Effector memory CD8-positive, alpha-beta T cell (primary cell): Measurements from ENCODE around the gene CSPG5.

Source experiments
- ATAC-seq: fragments of 150-1000 bp; cut with Tn5 transposase; replicated peaks from 2 replicates; pipeline ENCODE4 v1.10.0; 2021; ENCODE audit warnings: mild to moderate bottlenecking, moderate library complexity
- DNase-seq, 3 experiments: peaks; one replicate each; pipeline ENCODE4 v3.0.0; 2021
- H3K27ac Mint-ChIP-seq, 2 donors: one replicate each; pipeline ENCODE4 v1.8.0; 2022; ENCODE audit warnings: mild to moderate bottlenecking in 2 of 2, mixed read lengths in 2 of 2, moderate library complexity in 2 of 2
- H3K27me3 Mint-ChIP-seq, 2 donors: one replicate each; pipeline ENCODE4 v1.8.0; 2022; ENCODE audit warnings: mixed read lengths in 2 of 2
- H3K36me3 Mint-ChIP-seq: one replicate; pipeline ENCODE4 v1.8.0; 2022; ENCODE audit warnings: mild to moderate bottlenecking, moderate library complexity, mixed read lengths; ENCODE audit not compliant: insufficient read depth
- H3K4me1 Mint-ChIP-seq, 2 donors: one replicate each; pipeline ENCODE4 v1.8.0; 2022; ENCODE audit warnings: low read depth in 2 of 2, mixed read lengths in 2 of 2
- H3K4me3 Mint-ChIP-seq, 2 donors: one replicate each; pipeline ENCODE4 v1.8.0; 2022; ENCODE audit warnings: mild to moderate bottlenecking in 2 of 2, mixed read lengths in 2 of 2, moderate library complexity in 2 of 2
- H3K9me3 Mint-ChIP-seq, 2 donors: one replicate each; pipeline ENCODE4 v1.8.0; 2022; ENCODE audit warnings: mixed read lengths in 2 of 2

The CSPG5 gene

GRCh38 chr3:47541583-47542108 lies 37.0 kb downstream of the CSPG5 start:
- no peak for DNase-seq
- no peaks in the 10 kb centered on the region for H3K9me3 Mint-ChIP-seq
- H3K27me3 Mint-ChIP-seq, result peaks cover 13 to 38% of the 10 kb centered on the region in 2 donors
- no peaks in the 10 kb centered on the region for H3K36me3 Mint-ChIP-seq
- ATAC-seq, result no peak
- no peak overlapping the region for H3K27ac Mint-ChIP-seq
- H3K4me3 Mint-ChIP-seq, result no peak overlapping the region
- no peaks in the 10 kb centered on the region for H3K4me1 Mint-ChIP-seq

- peaks cover 19 to 47% of the 10 kb centered on the region in 2 donors for H3K27me3 Mint-ChIP-seq
- H3K4me3 Mint-ChIP-seq, result no peak overlapping the region
- H3K36me3 Mint-ChIP-seq, result no peaks in the 10 kb centered on the region
- H3K27ac Mint-ChIP-seq, result no peak overlapping the region
- ATAC-seq, result no peak
- no peak for DNase-seq
- H3K9me3 Mint-ChIP-seq, result no peaks in the 10 kb centered on the region
- no peaks in the 10 kb centered on the region for H3K4me1 Mint-ChIP-seq
Measured at GRCh38 chr3:47540281-47540680, 38.4 kb downstream of the CSPG5 start.

- no peak for ATAC-seq
- H3K4me3 Mint-ChIP-seq, result no peak overlapping the region
Measured at GRCh38 chr3:47536967-47537366, 41.7 kb downstream of the CSPG5 start.

GRCh38 chr3:47536221-47536891 lies 42.3 kb downstream of the CSPG5 start:
- DNase-seq (no peak), ATAC-seq (no peak)
- Mint-ChIP-seq H3K27me3 (peaks cover 32 to 51% of the 10 kb centered on the region in 2 donors), H3K4me3 (no peak overlapping the region), H3K9me3 (no peaks in the 10 kb centered on the region), H3K36me3 (no peaks in the 10 kb centered on the region), H3K4me1 (no peaks in the 10 kb centered on the region), H3K27ac (no peak overlapping the region)

More at GRCh38 chr3:47536967-47537366, 41.7 kb downstream of the CSPG5 start:
- H3K27me3 Mint-ChIP-seq, result peaks cover 32 to 51% of the 10 kb centered on the region in 2 donors
- no peaks in the 10 kb centered on the region for H3K36me3 Mint-ChIP-seq
- no peak for DNase-seq
- no peaks in the 10 kb centered on the region for H3K4me1 Mint-ChIP-seq
- H3K9me3 Mint-ChIP-seq, result no peaks in the 10 kb centered on the region
- no peak overlapping the region for H3K27ac Mint-ChIP-seq

- H3K4me1 Mint-ChIP-seq, result no peaks in the 10 kb centered on the region
- no peak for ATAC-seq
- H3K36me3 Mint-ChIP-seq, result peaks cover 3% of the 10 kb centered on the region
- H3K27me3 Mint-ChIP-seq, result peaks cover 32 to 48% of the 10 kb centered on the region in 2 donors
- no peak for DNase-seq
- no peak overlapping the region for H3K27ac Mint-ChIP-seq
- no peaks in the 10 kb centered on the region for H3K9me3 Mint-ChIP-seq
- no peak overlapping the region for H3K4me3 Mint-ChIP-seq
Measured at GRCh38 chr3:47533996-47534454, 44.6 kb downstream of the CSPG5 start.

- Mint-ChIP-seq H3K27me3 (peaks cover 26 to 42% of the 10 kb centered on the region in 2 donors), H3K4me3 (no peak overlapping the region), H3K9me3 (no peaks in the 10 kb centered on the region), H3K4me1 (no peaks in the 10 kb centered on the region), H3K27ac (no peak overlapping the region), H3K36me3 (peaks cover 3% of the 10 kb centered on the region)
- DNase-seq (no peak), ATAC-seq (no peak)
Measured at GRCh38 chr3:47533481-47533880, 45.2 kb downstream of the CSPG5 start.

- DNase-seq (no peak), ATAC-seq (no peak)
- Mint-ChIP-seq H3K36me3 (peaks cover 5% of the 10 kb centered on the region), H3K9me3 (no peaks in the 10 kb centered on the region), H3K27me3 (no peaks in the 10 kb centered on the region), H3K4me3 (no peak overlapping the region), H3K27ac (no peak overlapping the region), H3K4me1 (no peaks in the 10 kb centered on the region)
Measured at GRCh38 chr3:47527952-47528725, 50.5 kb downstream of the CSPG5 start.

GRCh38 chr3:47525617-47526016 lies 53.0 kb downstream of the CSPG5 start:
- H3K27ac Mint-ChIP-seq, result no peak overlapping the region

GRCh38 chr3:47523310-47524073 lies 55.2 kb downstream of the CSPG5 start:
- Mint-ChIP-seq H3K27me3 (peaks cover 0 to 19% of the 10 kb centered on the region in 2 donors), H3K9me3 (no peaks in the 10 kb centered on the region), H3K4me3 (no peak overlapping the region), H3K36me3 (peaks cover 3% of the 10 kb centered on the region), H3K27ac (peak overlapping the region in 1 of 2 donors; percentile 81), H3K4me1 (peaks cover 0 to 2% of the 10 kb centered on the region in 2 donors)
- DNase-seq (no peak), ATAC-seq (no peak)

More at GRCh38 chr3:47525617-47526016, 53.0 kb downstream of the CSPG5 start:
- ATAC-seq (no peak), DNase-seq (no peak)
- H3K4me3 Mint-ChIP-seq, result no peak overlapping the region
- H3K27me3 Mint-ChIP-seq, result peaks cover 0 to 19% of the 10 kb centered on the region in 2 donors
- H3K4me1 Mint-ChIP-seq, result peaks cover 0 to 2% of the 10 kb centered on the region in 2 donors
- peaks cover 4% of the 10 kb centered on the region for H3K36me3 Mint-ChIP-seq
- H3K9me3 Mint-ChIP-seq, result no peaks in the 10 kb centered on the region

GRCh38 chr3:47522082-47522987 lies 56.3 kb downstream of the CSPG5 start:
- no peak overlapping the region for H3K4me3 Mint-ChIP-seq
- peaks cover 3% of the 10 kb centered on the region for H3K36me3 Mint-ChIP-seq
- peak overlapping the region in 1 of 2 donors; percentile 81 for H3K27ac Mint-ChIP-seq
- no peaks in the 10 kb centered on the region for H3K9me3 Mint-ChIP-seq
- ATAC-seq (peak; percentile 79), DNase-seq (peak; percentile 42 to 63 (median 48))
- H3K4me1 Mint-ChIP-seq, result peaks cover 0 to 2% of the 10 kb centered on the region in 2 donors
- peaks cover 0 to 19% of the 10 kb centered on the region in 2 donors for H3K27me3 Mint-ChIP-seq

GRCh38 chr3:47520756-47521155 lies 57.9 kb downstream of the CSPG5 start:
- H3K4me1 Mint-ChIP-seq, result peaks cover 0 to 2% of the 10 kb centered on the region in 2 donors
- ATAC-seq, result no peak
- H3K27me3 Mint-ChIP-seq, result peaks cover 0 to 19% of the 10 kb centered on the region in 2 donors

GRCh38 chr3:47517937-47518336 lies 60.7 kb downstream of the CSPG5 start:
- DNase-seq, result no peak
- Mint-ChIP-seq H3K9me3 (no peaks in the 10 kb centered on the region), H3K4me3 (no peak overlapping the region), H3K4me1 (peaks cover 3 to 5% of the 10 kb centered on the region in 2 donors), H3K36me3 (peaks cover 15% of the 10 kb centered on the region), H3K27me3 (peaks cover 0 to 18% of the 10 kb centered on the region in 2 donors), H3K27ac (no peak overlapping the region)
- ATAC-seq, result no peak

More at GRCh38 chr3:47520756-47521155, 57.9 kb downstream of the CSPG5 start:
- no peak for DNase-seq
- no peak overlapping the region for H3K27ac Mint-ChIP-seq
- no peak overlapping the region for H3K4me3 Mint-ChIP-seq
- H3K36me3 Mint-ChIP-seq, result no peaks in the 10 kb centered on the region
- H3K9me3 Mint-ChIP-seq, result no peaks in the 10 kb centered on the region
